Measurements from ENCODE around the gene ACP7.
"Not testable (repeated sequence)": the region's sequence is repeated elsewhere in the genome, so short reads cannot be mapped to it uniquely, and the experiment has no call there.

The ACP7 gene

GRCh38 chr19:39111593-39112199 is 27.5 kb downstream of the ACP7 start:
- DNase-seq (ENCODE audit: low spot score), result no peak
- TF ChIP-seq, protein P1, sequence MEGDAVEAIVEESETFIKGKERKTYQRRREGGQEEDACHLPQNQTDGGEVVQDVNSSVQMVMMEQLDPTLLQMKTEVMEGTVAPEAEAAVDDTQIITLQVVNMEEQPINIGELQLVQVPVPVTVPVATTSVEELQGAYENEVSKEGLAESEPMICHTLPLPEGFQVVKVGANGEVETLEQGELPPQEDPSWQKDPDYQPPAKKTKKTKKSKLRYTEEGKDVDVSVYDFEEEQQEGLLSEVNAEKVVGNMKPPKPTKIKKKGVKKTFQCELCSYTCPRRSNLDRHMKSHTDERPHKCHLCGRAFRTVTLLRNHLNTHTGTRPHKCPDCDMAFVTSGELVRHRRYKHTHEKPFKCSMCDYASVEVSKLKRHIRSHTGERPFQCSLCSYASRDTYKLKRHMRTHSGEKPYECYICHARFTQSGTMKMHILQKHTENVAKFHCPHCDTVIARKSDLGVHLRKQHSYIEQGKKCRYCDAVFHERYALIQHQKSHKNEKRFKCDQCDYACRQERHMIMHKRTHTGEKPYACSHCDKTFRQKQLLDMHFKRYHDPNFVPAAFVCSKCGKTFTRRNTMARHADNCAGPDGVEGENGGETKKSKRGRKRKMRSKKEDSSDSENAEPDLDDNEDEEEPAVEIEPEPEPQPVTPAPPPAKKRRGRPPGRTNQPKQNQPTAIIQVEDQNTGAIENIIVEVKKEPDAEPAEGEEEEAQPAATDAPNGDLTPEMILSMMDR (IDR thresholded peaks at IDR 0.05; ENCODE audit: borderline replicate concordance, control extremely low read depth, extremely low read depth, insufficient read depth, missing control alignments), result no peak
- in situ Hi-C loops (cut with MboI; ENCODE audit: low sequenced_read_pairs, unreplicated experiment), result no loop called here

DNA sequence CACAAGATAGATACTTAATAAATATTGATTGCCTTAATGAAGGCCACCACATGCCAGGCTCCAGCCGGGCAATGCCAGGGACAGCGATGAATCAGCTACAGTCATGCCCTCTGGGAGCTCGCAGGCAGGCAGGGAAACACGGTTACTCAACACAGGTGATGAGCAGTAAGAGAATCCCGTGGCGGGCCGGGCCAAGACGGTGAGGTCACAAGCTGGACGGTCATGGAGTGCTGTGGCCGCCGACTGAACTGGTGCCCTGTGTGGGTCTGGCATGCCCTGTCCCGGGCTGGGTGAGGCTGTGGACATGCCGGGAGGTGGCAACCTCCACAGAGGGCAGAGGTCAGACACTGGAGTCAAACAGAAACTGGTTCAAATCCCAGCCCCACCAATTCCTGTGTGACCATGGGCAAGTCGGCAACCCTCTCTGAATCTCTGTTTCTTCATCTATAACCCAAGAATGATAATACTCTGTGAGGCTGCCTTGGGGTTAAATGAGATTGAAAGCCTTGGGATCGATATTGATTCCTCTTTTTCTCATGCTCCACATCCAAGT is 28.2 kb downstream of the ACP7 start:
- DNase-seq (ENCODE audit: low spot score), result no peak
- in situ Hi-C loops (cut with MboI; ENCODE audit: low sequenced_read_pairs, unreplicated experiment), result no loop called here

DNA sequence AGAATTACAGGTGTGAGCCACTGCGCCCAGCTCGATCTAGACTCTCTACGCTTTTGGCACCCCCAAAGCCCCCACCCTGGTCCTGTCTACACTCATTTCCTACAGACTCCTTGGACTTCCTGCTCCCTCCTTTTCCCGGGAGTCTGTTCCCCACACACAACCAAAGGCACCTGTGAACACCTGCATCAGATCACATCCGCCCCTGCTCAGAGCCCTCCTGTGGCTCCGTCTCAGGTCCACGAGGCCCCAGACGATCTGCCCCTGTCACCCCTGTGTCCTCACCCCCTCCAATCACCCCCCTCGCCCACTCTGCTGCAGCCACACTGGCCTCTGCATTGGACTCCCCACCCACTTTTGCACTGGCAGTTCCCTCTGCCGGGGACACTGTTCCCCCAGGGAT is 29.0 kb downstream of the ACP7 start:
- in situ Hi-C loops (cut with MboI; ENCODE audit: low sequenced_read_pairs, unreplicated experiment), result no loop called here
- no peak for DNase-seq (ENCODE audit: low spot score)
- TF ChIP-seq, protein P1 (IDR thresholded peaks at IDR 0.05; ENCODE audit: borderline replicate concordance, control extremely low read depth, extremely low read depth, insufficient read depth, missing control alignments), result no peak

More for the DNA sequence above, 28.2 kb downstream of the ACP7 start:
- TF ChIP-seq, protein P1 (IDR thresholded peaks at IDR 0.05; ENCODE audit: borderline replicate concordance, control extremely low read depth, extremely low read depth, insufficient read depth, missing control alignments), result no peak

- in situ Hi-C loops (cut with MboI; ENCODE audit: low sequenced_read_pairs, unreplicated experiment), result no loop called here
- no peak for DNase-seq (ENCODE audit: low spot score)
- TF ChIP-seq, protein P1 (IDR thresholded peaks at IDR 0.05; ENCODE audit: borderline replicate concordance, control extremely low read depth, extremely low read depth, insufficient read depth, missing control alignments), result no peak
Observed at GRCh38 chr19:39115105-39115847, 31.1 kb downstream of the ACP7 start.

DNA sequence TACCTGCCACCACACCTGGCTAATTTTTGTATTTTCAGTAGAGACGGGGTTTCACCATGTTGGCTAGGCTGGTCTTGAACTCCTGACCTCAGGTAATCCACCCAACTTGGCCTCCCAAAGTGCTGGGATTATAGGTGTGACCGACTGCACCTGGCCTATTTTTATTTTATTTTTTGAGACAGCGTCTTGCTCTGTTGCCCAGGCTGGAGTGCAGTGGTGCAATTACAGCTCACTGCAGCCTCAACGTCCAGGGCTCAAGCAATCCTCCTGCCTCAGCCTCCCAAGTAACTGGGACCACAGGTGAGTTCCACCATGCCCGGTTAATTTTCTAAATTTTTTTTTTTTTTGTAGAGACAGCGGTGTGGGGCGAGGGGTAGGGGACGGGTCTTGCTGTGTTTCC is 32.9 kb downstream of the ACP7 start:
- in situ Hi-C loops (cut with MboI; ENCODE audit: low sequenced_read_pairs, unreplicated experiment); DNase-seq (ENCODE audit: low spot score): not testable (repeated sequence)

DNA sequence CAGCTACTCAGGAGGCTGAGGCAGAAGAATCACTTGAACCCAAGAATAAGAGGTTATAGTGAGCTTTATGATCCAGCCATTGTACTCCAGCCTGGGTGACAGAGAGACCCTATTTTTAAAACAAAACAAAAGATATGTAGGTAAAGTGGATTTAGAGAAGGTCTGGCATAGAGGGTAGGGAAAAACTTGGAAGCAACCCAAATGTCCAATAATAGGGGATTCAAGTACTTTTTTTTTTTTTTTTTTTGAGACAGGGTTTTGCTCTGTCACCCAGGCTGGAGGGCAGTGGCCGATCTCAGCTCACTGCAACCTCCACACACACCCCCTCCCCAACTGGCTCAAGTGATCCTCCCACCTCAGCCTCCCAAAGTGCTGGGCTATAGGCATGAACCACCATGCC is 35.7 kb downstream of the ACP7 start:
- DNase-seq (ENCODE audit: low spot score), result no peak
- in situ Hi-C loops (cut with MboI; ENCODE audit: low sequenced_read_pairs, unreplicated experiment), result loop anchor here (10.0 kb wide), 1 partner anchor 215 kb away; the partner anchor contains the start of gene GMFG
- TF ChIP-seq, protein P1 (IDR thresholded peaks at IDR 0.05; ENCODE audit: borderline replicate concordance, control extremely low read depth, extremely low read depth, insufficient read depth, missing control alignments), result no peak
